Liver (tissue), 9 donors: Measurements from ENCODE around the gene DST. TPM values are rescaled to one million over a fixed set of nuclear protein-coding genes. Genes with fewer than 3 reads are reported as not detected.

Experiments used
- DNase-seq: peaks from one replicate; pipeline ENCODE4 v3.0.0-alpha.2; 2017; ENCODE audit warnings: low spot score
- H3K27ac ChIP-seq, 2 donors: one replicate each; pipeline ENCODE4 v1.7.0; 2013; ENCODE audit warnings: inconsistent platforms in 2 of 2, low read length in 2 of 2, control low read depth in 1 of 2, low read depth in 1 of 2, mild to moderate bottlenecking in 1 of 2
- H3K27me3 ChIP-seq, 4 donors: one replicate each; pipeline versions ENCODE4 v1.6.1 to v1.7.0; 2013; ENCODE audit warnings: low read length in 3 of 4, inconsistent platforms in 1 of 4, mild to moderate bottlenecking in 1 of 4, moderate library complexity in 1 of 4; ENCODE audit not compliant: control insufficient read depth in 4 of 4, insufficient read depth in 4 of 4
- H3K36me3 ChIP-seq, 4 donors: one replicate each; pipeline versions ENCODE4 v1.6.1 to v1.7.0; 2013; ENCODE audit warnings: low read length in 3 of 4, mild to moderate bottlenecking in 3 of 4, low read depth in 1 of 4, moderate library complexity in 1 of 4; ENCODE audit not compliant: control insufficient read depth in 4 of 4, insufficient read depth in 3 of 4
- H3K4me1 ChIP-seq, 4 donors: one replicate each; pipeline versions ENCODE4 v1.6.1 to v1.7.0; 2013; ENCODE audit warnings: low read length in 3 of 4, mild to moderate bottlenecking in 3 of 4, moderate library complexity in 1 of 4; ENCODE audit not compliant: control insufficient read depth in 4 of 4, insufficient read depth in 4 of 4
- H3K4me3 ChIP-seq, 3 donors: one replicate each; pipeline versions ENCODE4 v1.6.1 to v1.7.0; 2013; ENCODE audit warnings: low read length in 3 of 3, control low read depth in 1 of 3, low read depth in 1 of 3, mild to moderate bottlenecking in 1 of 3
- H3K9ac ChIP-seq, 2 donors: one replicate each; pipeline ENCODE4 v1.7.0; 2013; ENCODE audit warnings: low read length in 2 of 2, mild to moderate bottlenecking in 2 of 2, moderate library complexity in 2 of 2, control low read depth in 1 of 2, low read depth in 1 of 2
- H3K9me3 ChIP-seq, 4 donors: one replicate each; pipeline versions ENCODE4 v1.6.1 to v1.7.0; 2013; ENCODE audit warnings: low read length in 3 of 4; ENCODE audit not compliant: control insufficient read depth in 4 of 4
- ATF3 ChIP-seq: IDR thresholded peaks from 2 replicates; pipeline ENCODE4 v1.6.1; 2016; ENCODE audit warnings: antibody characterized with exemption
- CTCF ChIP-seq: fragments of 150-350 bp; IDR thresholded peaks from 2 replicates; pipeline ENCODE4 v1.5.1; 2017; ENCODE audit warnings: improper control_type of control experiment, low read depth, low read length; ENCODE audit not compliant: missing input control
- EGR1 ChIP-seq, 2 donors: IDR thresholded peaks; 2 replicates each; pipeline ENCODE4 v1.6.1; 2016 to 2018; ENCODE audit warnings: antibody characterized with exemption in 2 of 2, low read depth in 2 of 2
- FOXA1 ChIP-seq: IDR thresholded peaks from 2 replicates; pipeline ENCODE4 v1.6.1; 2016; ENCODE audit warnings: antibody characterized with exemption
- FOXA2 ChIP-seq: IDR thresholded peaks from 2 replicates; pipeline ENCODE4 v1.6.1; 2016; ENCODE audit warnings: antibody characterized with exemption
- GABPA ChIP-seq, 2 donors: IDR thresholded peaks in 1 of 2; conservative IDR thresholded peaks in 1 of 2; 2 replicates each; pipeline ENCODE4 v1.6.1; 2016; ENCODE audit warnings: antibody characterized with exemption in 2 of 2, mild to moderate bottlenecking in 1 of 2, moderate library complexity in 1 of 2
- HNF4A ChIP-seq, 2 donors: conservative IDR thresholded peaks; 2 replicates each; pipeline ENCODE4 v1.6.1; 2016; ENCODE audit warnings: antibody characterized with exemption in 2 of 2, mild to moderate bottlenecking in 2 of 2
- HNF4G ChIP-seq: IDR thresholded peaks from 2 replicates; pipeline ENCODE4 v1.6.1; 2016; ENCODE audit warnings: antibody characterized with exemption
- JUND ChIP-seq, 2 donors: IDR thresholded peaks; 2 replicates each; pipeline ENCODE4 v1.6.1; 2016; ENCODE audit warnings: antibody characterized with exemption in 2 of 2
- MAX ChIP-seq: IDR thresholded peaks from 2 replicates; pipeline ENCODE4 v1.6.1; 2016; ENCODE audit warnings: antibody characterized with exemption
- REST ChIP-seq: IDR thresholded peaks from 2 replicates; pipeline ENCODE4 v1.6.1; 2016; ENCODE audit warnings: antibody characterized with exemption, mild to moderate bottlenecking
- RXRA ChIP-seq, 2 donors: IDR thresholded peaks; 2 replicates each; pipeline ENCODE4 v1.6.1; 2017 to 2018; ENCODE audit warnings: antibody characterized with exemption in 2 of 2, mild to moderate bottlenecking in 1 of 2
- SP1 ChIP-seq: IDR thresholded peaks from 2 replicates; pipeline ENCODE4 v1.6.1; 2018; ENCODE audit warnings: antibody characterized with exemption, mild to moderate bottlenecking
- TAF1 ChIP-seq: conservative IDR thresholded peaks from 2 replicates; pipeline ENCODE4 v1.6.1; 2016; ENCODE audit warnings: antibody characterized with exemption, mild to moderate bottlenecking
- YY1 ChIP-seq: IDR thresholded peaks from 2 replicates; pipeline ENCODE4 v1.6.1; 2016; ENCODE audit warnings: antibody characterized with exemption, mild to moderate bottlenecking
- ZBTB33 ChIP-seq: IDR thresholded peaks from 2 replicates; pipeline ENCODE4 v1.6.1; 2016; ENCODE audit warnings: antibody characterized with exemption
- WGBS: extraction: QIAGEN DNeasy Blood & Tissue Kit; methylation state at CpG from one replicate; pipeline ENCODE4 v1.1.7; 2013; 5-methylcytosine and 5-hydroxymethylcytosine counted together
- polyA plus RNA-seq, 2 donors: library from polyadenylated mRNA; stranded (reverse) in 1 of 2; unstranded in 1 of 2; fragments of 200-250 nt in 1 of 2; fragments of >200 nt in 1 of 2; fragmentation: Nextera tagmentation in 1 of 2; extraction: Ambion mirVana in 1 of 2; gene quantifications; one replicate each; pipeline versions ENCODE4 v1.2.1 to v1.2.3, GENCODE V29; 2013 to 2015
- total RNA-seq, 2 donors: library from RNA; depleted of rRNA; stranded (reverse); fragments of >200 nt; gene quantifications; one replicate each; pipeline ENCODE4 v1.2.3, GENCODE V29; 2014
- donor health status: healthy.
- donor health status: healthy.
- donor health status: healthy.
- donor health status: healthy.
- donor health status: healthy.

The DST gene
- total and polyA plus RNA-seq, 4 donors, result 30.5 to 234 (median 86.7) TPM

GRCh38 chr6:56655996-56656395, 13.3 kb upstream of the DST start:
- Histone ChIP-seq H3K36me3 (peaks cover 0 to 8% (median 2%) of the 10 kb centered on the region in 4 donors), H3K27me3 (no peaks in the 10 kb centered on the region), H3K9me3 (no peaks in the 10 kb centered on the region), H3K9ac (no peak overlapping the region), H3K4me1 (peaks cover 0 to 4% (median 0%) of the 10 kb centered on the region in 4 donors), H3K27ac (peak overlapping the region in 1 of 2 donors; percentile 23), H3K4me3 (no peak overlapping the region)
- no peak for DNase-seq
- TF ChIP-seq ZBTB33 (no peak), FOXA1 (no peak), ATF3 (no peak), MAX (no peak), HNF4G (no peak), SP1 (no peak), HNF4A (conservative IDR thresholded peaks at IDR 0.05) (peak; percentile 5 to 18)
- WGBS, result 40% methylated on average over 4 of the region's 4 CpGs

- Histone ChIP-seq H3K27ac (no peak overlapping the region), H3K36me3 (peaks cover 0 to 8% (median 2%) of the 10 kb centered on the region in 4 donors), H3K27me3 (no peaks in the 10 kb centered on the region), H3K9me3 (no peaks in the 10 kb centered on the region), H3K9ac (no peak overlapping the region), H3K4me1 (peaks cover 0 to 4% (median 0%) of the 10 kb centered on the region in 4 donors), H3K4me3 (no peak overlapping the region)
- WGBS, result 84% methylated on average over 1 of the region's 1 CpG
- DNase-seq, result no peak
- TF ChIP-seq TAF1, result no peak
- no peak for TF ChIP-seq RXRA (IDR thresholded peaks at IDR 0.05)
- no peak for TF ChIP-seq YY1
- TF ChIP-seq GABPA (IDR thresholded peaks at IDR 0.05 in 1 of 2, conservative IDR thresholded peaks at IDR 0.05 in 1 of 2), result no peak
- no peak for TF ChIP-seq FOXA1
- TF ChIP-seq MAX, result no peak
- no peak for TF ChIP-seq ZBTB33
- no peak for TF ChIP-seq HNF4A (conservative IDR thresholded peaks at IDR 0.05)
- TF ChIP-seq JUND (IDR thresholded peaks at IDR 0.05), result no peak
These were observed 12.6 kb upstream of the DST start for GRCh38 chr6:56655249-56655648.

GRCh38 chr6:56652994-56653393, 10.3 kb upstream of the DST start:
- H3K9me3 ChIP-seq, result no peaks in the 10 kb centered on the region
- 45% methylated on average over 2 of the region's 2 CpGs for WGBS
- no peaks in the 10 kb centered on the region for H3K27me3 ChIP-seq
- no peak for DNase-seq
- no peak overlapping the region for H3K4me3 ChIP-seq
- peaks cover 0 to 8% (median 3%) of the 10 kb centered on the region in 4 donors for H3K4me1 ChIP-seq
- no peak overlapping the region for H3K27ac ChIP-seq
- no peak overlapping the region for H3K9ac ChIP-seq
- H3K36me3 ChIP-seq, result peaks cover 0 to 8% (median 6%) of the 10 kb centered on the region in 4 donors
- TF ChIP-seq EGR1 (IDR thresholded peaks at IDR 0.05; ENCODE audit: low read depth in 2 of 2) (no peak), HNF4G (no peak), YY1 (no peak), TAF1 (no peak), MAX (no peak), CTCF (no peak), SP1 (no peak), JUND (IDR thresholded peaks at IDR 0.05) (no peak), FOXA2 (no peak), REST (no peak)
